WI38 (cell line): ENCODE results near the gene FKRP.
"Not testable (repeated sequence)": the region's sequence is repeated elsewhere in the genome, so short reads cannot be mapped to it uniquely, and the experiment has no call there.

ENCODE experiments used
- H3K4me3 ChIP-seq: 2 replicates; pipeline ENCODE4 v1.5.1; 2011; ENCODE audit warnings: low read depth, mild to moderate bottlenecking, control low read depth, low read length
- CTCF ChIP-seq: IDR thresholded peaks from 2 replicates; pipeline ENCODE4 v1.5.1; 2012; ENCODE audit warnings: low read depth, mild to moderate bottlenecking, control low read depth, low read length

The FKRP gene

DNA sequence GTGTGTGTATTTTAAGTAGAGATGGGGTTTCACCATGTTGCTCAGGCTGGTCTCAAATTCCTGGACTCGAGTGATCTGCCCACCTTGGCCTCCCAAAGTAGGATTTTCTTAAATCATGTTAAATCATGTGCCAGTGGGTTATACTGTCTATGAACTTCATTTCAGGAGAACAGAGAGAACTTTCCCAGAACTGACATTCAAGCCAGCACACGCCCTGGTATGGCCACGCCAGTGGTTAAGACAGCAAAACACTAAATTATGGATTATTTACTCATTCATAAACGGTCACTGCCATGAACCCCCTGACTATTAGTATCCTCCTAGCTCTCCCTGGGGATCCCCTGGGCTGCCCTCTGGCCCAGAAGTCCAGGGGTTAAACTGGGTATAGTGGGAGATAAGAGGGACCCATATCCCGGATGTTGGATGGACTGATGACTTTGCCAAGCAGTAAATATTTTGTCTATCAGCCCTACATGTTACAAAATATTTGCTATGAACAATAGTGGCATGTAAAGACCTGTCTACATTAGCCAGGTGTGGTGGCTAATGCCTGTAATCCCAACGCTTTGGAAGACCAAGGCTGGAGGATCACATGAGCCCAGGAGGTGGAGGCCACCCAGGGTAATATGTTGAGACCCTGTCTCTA, 16.5 kb downstream of the FKRP start:
- no peak for TF ChIP-seq CTCF
- H3K4me3 ChIP-seq, result no peak overlapping the region

- TF ChIP-seq CTCF, result no peak
- no peak overlapping the region for H3K4me3 ChIP-seq
Observed at GRCh38 chr19:46764817-46765291, 19.0 kb downstream of the FKRP start.

DNA sequence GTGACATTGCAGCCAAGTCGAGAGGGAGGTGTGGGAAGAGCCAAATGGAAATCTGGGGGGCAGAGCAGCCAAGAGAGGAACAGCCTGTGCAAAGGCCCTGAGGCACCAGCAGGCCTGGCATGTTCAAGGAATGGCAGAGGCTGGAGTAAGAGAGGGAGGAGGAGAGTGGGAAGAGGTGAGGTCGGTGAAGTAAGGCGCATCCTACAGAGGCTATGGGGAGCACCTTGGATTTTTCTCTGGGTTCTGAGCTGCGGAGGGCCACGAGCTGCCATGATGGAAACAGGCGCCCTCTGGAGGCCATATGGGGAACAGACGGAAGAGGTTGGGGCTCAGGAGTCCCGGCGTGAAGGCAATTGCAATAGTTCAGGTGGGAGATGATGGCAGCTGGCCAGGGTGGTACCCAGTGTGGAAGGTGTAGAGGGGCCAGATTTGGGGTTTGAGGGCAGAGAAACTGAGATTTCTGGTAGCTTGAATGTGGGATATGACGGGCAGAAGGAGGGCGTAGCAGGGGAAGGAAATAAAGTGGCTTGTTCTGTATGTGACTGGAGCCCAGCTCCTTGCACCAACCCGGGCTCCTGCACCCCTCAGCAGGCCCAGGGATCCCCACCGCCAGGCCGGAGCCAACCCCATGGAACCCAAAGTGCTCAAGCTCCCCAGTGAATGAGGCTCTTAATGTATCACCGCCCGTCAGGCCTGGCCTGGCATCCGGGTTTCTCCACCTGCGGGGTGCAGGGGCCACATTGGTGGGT, 20.9 kb downstream of the FKRP start:
- H3K4me3 ChIP-seq, result no peak overlapping the region
- TF ChIP-seq CTCF, result peak; percentile 80

DNA sequence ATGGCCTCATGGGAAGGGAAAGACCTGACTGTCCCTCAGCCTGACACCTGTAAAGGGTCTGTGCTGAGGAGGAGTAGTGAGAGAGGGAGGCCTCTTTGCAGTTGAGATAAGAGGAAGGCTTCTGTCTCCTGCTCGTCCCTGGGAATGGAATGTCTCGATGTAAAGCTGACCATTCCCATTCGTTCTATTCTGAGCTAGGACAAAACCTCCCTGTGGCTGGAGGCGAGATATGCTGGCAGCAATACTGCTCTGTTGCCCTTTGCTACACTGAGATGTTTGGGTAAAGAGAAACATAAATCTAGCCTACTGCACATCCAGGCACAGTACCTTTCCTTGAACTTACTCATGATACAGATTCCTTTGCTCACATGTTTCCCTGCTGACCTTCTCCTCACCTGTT, 22.9 kb downstream of the FKRP start:
- H3K4me3 ChIP-seq, result not testable (repeated sequence)

DNA sequence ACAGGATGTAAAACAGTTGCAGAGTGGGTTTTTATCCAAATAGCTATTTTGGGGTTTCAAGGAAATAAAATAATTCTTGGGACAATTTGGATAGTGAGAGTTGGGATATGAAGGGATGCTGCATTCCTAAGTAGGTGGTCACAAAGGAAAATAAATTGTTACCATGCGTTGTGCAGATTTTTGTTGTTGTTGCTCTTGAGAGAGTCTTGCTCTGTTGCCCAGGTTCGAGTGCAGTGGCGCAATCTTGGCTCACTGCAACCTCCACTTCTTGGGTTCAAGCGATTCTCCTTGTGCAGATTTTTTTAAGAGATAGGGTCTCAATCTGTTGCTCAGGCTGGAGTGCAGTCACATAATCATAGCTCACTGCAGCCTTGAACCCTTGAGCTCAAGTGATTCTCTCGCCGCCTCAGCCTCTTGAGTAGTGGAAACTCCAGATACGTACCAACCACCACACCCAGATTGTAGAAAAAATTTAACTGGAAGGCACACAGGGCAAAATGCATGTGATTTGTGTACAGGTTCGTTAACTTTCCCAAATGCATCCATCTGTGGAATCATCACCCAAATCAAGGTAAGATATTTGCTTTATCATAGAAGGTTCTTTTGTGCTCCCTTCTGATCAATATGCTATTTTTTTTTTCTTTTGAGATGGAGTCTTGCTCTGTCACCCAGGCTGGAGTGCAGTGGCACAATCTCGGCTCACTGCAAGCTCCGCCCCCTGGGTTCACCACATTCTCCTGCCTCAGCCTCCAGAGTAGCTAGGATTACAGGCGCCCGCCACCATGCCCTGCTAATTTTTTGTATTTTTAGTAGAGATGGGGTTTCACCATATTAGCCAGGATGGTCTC, 26.5 kb downstream of the FKRP start:
- no peak for TF ChIP-seq CTCF
- no peak overlapping the region for H3K4me3 ChIP-seq

DNA sequence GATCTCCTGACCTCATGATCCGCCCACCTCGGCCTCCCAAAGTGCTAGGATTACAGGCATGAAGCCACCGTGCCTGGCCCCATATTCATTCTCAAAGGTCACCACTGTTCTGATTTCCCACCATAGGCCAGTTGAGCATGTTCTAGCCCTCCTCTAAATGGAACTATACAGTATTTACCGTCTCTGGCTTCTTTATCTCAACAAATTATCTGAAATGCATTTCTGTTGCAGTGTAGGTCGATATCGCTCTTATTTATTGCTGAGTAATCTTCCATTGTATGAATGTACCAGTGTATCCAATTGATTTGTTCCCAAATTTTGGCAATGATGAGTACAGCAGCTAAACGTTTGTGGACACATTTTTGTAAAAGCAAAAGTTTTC, 27.2 kb downstream of the FKRP start:
- no peak for TF ChIP-seq CTCF
- no peak overlapping the region for H3K4me3 ChIP-seq

GRCh38 chr19:46775642-46776258, 29.9 kb downstream of the FKRP start:
- no peak overlapping the region for H3K4me3 ChIP-seq
- TF ChIP-seq CTCF, result no peak
